HepG2 (cell line): Measurements from ENCODE around the gene HSPA1B. TPM values are rescaled to one million over a fixed set of nuclear protein-coding genes. Genes with fewer than 3 reads are reported as not detected.

Source experiments
- DZIP1 ChIP-seq: sonication (generic); formaldehyde crosslinking; IDR thresholded peaks from 2 replicates; pipeline ENCODE4 v1.5.0; 2020; ENCODE audit warnings: mild to moderate bottlenecking, missing genetic modification reagents
- FIP1L1 ChIP-seq: fragments of 200-400 bp; formaldehyde crosslinking; IDR thresholded peaks from 2 replicates; pipeline ENCODE4 v1.6.1; 2018; ENCODE audit warnings: low read depth, mild to moderate bottlenecking, low read length, moderate library complexity, borderline replicate concordance; ENCODE audit not compliant: insufficient read depth
- KLF6 ChIP-seq: IDR thresholded peaks from 2 replicates; pipeline ENCODE4 v1.8.0; 2016; ENCODE audit warnings: missing biosample characterization, missing genetic modification reagents
- NAIF1 ChIP-seq: sonication (generic); formaldehyde crosslinking; IDR thresholded peaks from 2 replicates; pipeline ENCODE4 v1.5.0; 2020; ENCODE audit warnings: mild to moderate bottlenecking, missing genetic modification reagents, borderline replicate concordance
- NR3C1 ChIP-seq: sonication (generic); formaldehyde crosslinking; IDR thresholded peaks from 2 replicates; pipeline ENCODE4 v1.4.0; 2020; ENCODE audit warnings: missing genetic modification reagents
- SRY ChIP-seq: sonication (generic); formaldehyde crosslinking; IDR thresholded peaks from 2 replicates; pipeline ENCODE4 v1.8.0; 2022; ENCODE audit warnings: mild to moderate bottlenecking, missing genetic modification reagents
- TBP ChIP-seq: sonication (generic); formaldehyde crosslinking; IDR thresholded peaks from 2 replicates; pipeline ENCODE4 v1.5.0; 2020; ENCODE audit warnings: missing genetic modification reagents
- ZBTB14 ChIP-seq: sonication (generic); formaldehyde crosslinking; IDR thresholded peaks from 2 replicates; pipeline ENCODE4 v1.4.0; 2020; ENCODE audit warnings: missing genetic modification reagents
- ZFYVE20 ChIP-seq: sonication (generic); formaldehyde crosslinking; IDR thresholded peaks from 2 replicates; pipeline ENCODE4 v1.8.0; 2023; ENCODE audit warnings: low read depth, mild to moderate bottlenecking, moderate library complexity, missing genetic modification reagents, borderline replicate concordance
- ZNF20 ChIP-seq: sonication (generic); formaldehyde crosslinking; IDR thresholded peaks from 2 replicates; pipeline ENCODE4 v1.4.0; 2020; ENCODE audit warnings: mild to moderate bottlenecking, moderate library complexity, missing genetic modification reagents
- ZNF318 ChIP-seq: sonication (generic); formaldehyde crosslinking; IDR thresholded peaks from 2 replicates; pipeline ENCODE4 v1.4.0; 2020; ENCODE audit warnings: mild to moderate bottlenecking, missing genetic modification reagents
- ZNF576 ChIP-seq: sonication (generic); formaldehyde crosslinking; IDR thresholded peaks from 2 replicates; pipeline ENCODE4 v1.4.0; 2020; ENCODE audit warnings: mild to moderate bottlenecking, missing genetic modification reagents
- ZNF713 ChIP-seq: sonication (generic); formaldehyde crosslinking; IDR thresholded peaks from 2 replicates; pipeline ENCODE4 v1.4.0; 2020; ENCODE audit warnings: mild to moderate bottlenecking, missing genetic modification reagents
- ZNF83 ChIP-seq: sonication (generic); formaldehyde crosslinking; IDR thresholded peaks from 2 replicates; pipeline ENCODE4 v1.4.0; 2020; ENCODE audit warnings: missing genetic modification reagents, mild to moderate bottlenecking, borderline replicate concordance
- ZNF839 ChIP-seq: sonication (generic); formaldehyde crosslinking; IDR thresholded peaks from 2 replicates; pipeline ENCODE4 v1.4.0; 2020; ENCODE audit warnings: missing genetic modification reagents, mild to moderate bottlenecking, borderline replicate concordance
- polyA plus RNA-seq, 8 experiments: library from polyadenylated mRNA; depleted of rRNA in 3 of 8; stranded (reverse) in 7 of 8; unstranded in 1 of 8; fragments of >200 nt; fragmentation: Illumina TruSeq in 4 of 8; extraction: Trizol in 4 of 8; gene quantifications; 2 replicates each; pipeline versions ENCODE4 v1.2.1 to v1.2.3, GENCODE V29; 2011 to 2016; ENCODE audit warnings: low read depth in 4 of 8, missing spikeins in 1 of 8, mixed read lengths in 1 of 8; ENCODE audit not compliant: insufficient read depth in 1 of 8
- total RNA-seq, 5 experiments: library from RNA; depleted of rRNA; stranded (reverse); fragments of >200 nt; fragmentation: Illumina TruSeq; extraction: Trizol; gene quantifications; 2 replicates each; pipeline ENCODE4 v1.2.3, GENCODE V29; 2016; ENCODE audit warnings: low read depth in 1 of 5

The HSPA1B gene
- total and polyA plus RNA-seq, 2 of the 13 experiments (the other 11 are each of a cell fraction or from before 2014, with no cell fraction given), result 26.0 to 186 TPM

- TF ChIP-seq DZIP1 (CRISPR knock-in tag) (peak; percentile 74; the same call in 1 of the 2 replicates), ZNF713 (CRISPR knock-in tag) (no peak), TBP (CRISPR knock-in tag) (peak; percentile 60; the same call in 1 of the 2 replicates), ZNF83 (CRISPR knock-in tag) (0 out of 2 replicates have a peak, but pooled peaks have one; percentile 69), ZBTB14 (CRISPR knock-in tag) (no peak; the same call in 1 of the 2 replicates), NR3C1 (no peak), ZFYVE20 (CRISPR knock-in tag) (no peak), NAIF1 (no peak; the same call in 1 of the 2 replicates), ZNF20 (no peak), FIP1L1 (no peak; the same call in 1 of the 2 replicates), ZNF576 (no peak), KLF6 (CRISPR knock-in tag) (peak; percentile 98), SRY (CRISPR knock-in tag) (peak; percentile 95), ZNF318 (CRISPR knock-in tag) (peak; percentile 81; the same call in 1 of the 2 replicates), ZNF839 (CRISPR knock-in tag) (peak; percentile 59; the same call in 1 of the 2 replicates)
Observed at GRCh38 chr6:31862344-31863235, 35.1 kb downstream of the HSPA1B start, which contains the start of gene NEU1 (continued).
